Osteoblast (primary cell): ENCODE data around the gene DGKD. TPM values are rescaled to one million over a fixed set of nuclear protein-coding genes. Genes with fewer than 3 reads are reported as not detected.
A peak's percentile ranks its signal among the peaks of the same experiment; 100 is the strongest.

Source experiments
- DNase-seq: peaks from one replicate; pipeline ENCODE4 v3.0.0; 2011; ENCODE audit warnings: low spot score, mixed read lengths; ENCODE audit not compliant: insufficient read length; ENCODE audit errors: missing footprints
- H2AFZ ChIP-seq: 2 replicates; pipeline ENCODE4 v1.6.0; 2011; ENCODE audit warnings: mild to moderate bottlenecking, low read length
- H3K27ac ChIP-seq: 2 replicates; pipeline ENCODE4 v1.5.1; 2011; ENCODE audit warnings: mild to moderate bottlenecking, low read depth, low read length, moderate library complexity
- H3K27me3 ChIP-seq: 2 replicates; pipeline ENCODE4 v1.6.0; 2012; ENCODE audit warnings: mild to moderate bottlenecking, control low read depth, inconsistent platforms, low read length, moderate library complexity; ENCODE audit not compliant: insufficient read depth
- H3K36me3 ChIP-seq: 2 replicates; pipeline ENCODE4 v1.5.1; 2011; ENCODE audit warnings: mild to moderate bottlenecking, low read length, control low read depth, moderate library complexity; ENCODE audit not compliant: insufficient read depth
- H3K4me1 ChIP-seq: 2 replicates; pipeline ENCODE4 v1.5.1; 2011; ENCODE audit warnings: mild to moderate bottlenecking, low read length, control low read depth, moderate library complexity; ENCODE audit not compliant: insufficient read depth
- H3K4me2 ChIP-seq: 2 replicates; pipeline ENCODE4 v1.6.0; 2011; ENCODE audit warnings: mild to moderate bottlenecking, low read length; ENCODE audit not compliant: insufficient read depth
- H3K4me3 ChIP-seq: fragments of 200-600 bp; sonication (generic); 3 replicates; pipeline ENCODE4 v1.5.1; 2012; ENCODE audit warnings: mild to moderate bottlenecking, low read length, inconsistent platforms; ENCODE audit not compliant: insufficient read depth
- H3K79me2 ChIP-seq: 2 replicates; pipeline ENCODE4 v1.6.0; 2012; ENCODE audit warnings: mild to moderate bottlenecking, low read length, control low read depth, inconsistent platforms; ENCODE audit not compliant: insufficient read depth
- H3K9me3 ChIP-seq: 2 replicates; pipeline ENCODE4 v1.5.1; 2011; ENCODE audit warnings: low read depth, low read length, control low read depth
- H4K20me1 ChIP-seq: 2 replicates; pipeline ENCODE4 v1.6.0; 2012; ENCODE audit warnings: mild to moderate bottlenecking, low read length, control low read depth; ENCODE audit not compliant: insufficient read depth
- total RNA-seq: library from RNA; depleted of rRNA; stranded (reverse); fragments of >200 nt; gene quantifications from 2 replicates; pipeline ENCODE4 v1.2.3, GENCODE V29; 2012
- TF ChIP-seq, protein P1 (sequence below): IDR thresholded peaks from 2 replicates; pipeline ENCODE4 v1.5.1; 2011; ENCODE audit warnings: mild to moderate bottlenecking, low read depth, low read length, moderate library complexity; ENCODE audit errors: extremely low read depth

The DGKD gene
- total RNA-seq, 1 donor, result 6.5 TPM

DNA sequence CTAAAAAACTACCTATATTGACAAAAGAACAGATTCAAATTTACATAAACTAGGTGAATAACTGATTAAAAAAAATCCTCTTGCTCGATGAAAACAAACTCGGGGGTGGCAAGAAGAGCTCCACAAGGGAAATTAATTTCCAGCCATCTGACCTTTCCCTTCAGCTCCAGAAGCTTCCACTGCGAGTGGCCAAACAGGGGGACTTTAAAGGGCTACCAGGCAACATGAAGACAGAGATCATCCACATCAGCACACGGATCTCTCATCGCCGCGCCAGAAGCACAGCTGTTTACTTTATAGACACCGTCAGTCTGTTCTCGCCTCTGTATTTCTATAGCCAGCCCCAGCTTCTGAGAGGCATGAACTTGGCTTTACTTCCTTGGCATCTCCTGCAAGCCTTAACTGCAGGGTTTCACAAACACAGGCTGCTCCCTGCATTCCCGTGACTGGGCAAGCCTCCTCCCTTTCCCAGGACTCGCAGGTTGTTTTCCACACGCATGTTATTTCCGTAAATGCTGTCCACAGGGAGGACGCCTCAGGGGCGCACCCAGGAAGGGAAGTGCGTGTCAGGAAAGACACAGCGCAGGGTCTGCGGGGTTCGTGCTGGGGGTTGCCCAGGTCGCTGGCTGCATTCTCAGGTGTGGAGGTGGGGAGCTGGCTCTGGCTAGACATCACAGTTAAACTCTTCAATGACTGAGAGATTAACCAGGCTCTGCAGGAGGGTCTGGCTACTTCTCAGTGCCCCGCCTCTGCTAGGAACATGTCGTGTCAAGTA, 127.3 kb downstream of the DGKD start:
- no peak overlapping the region for H2AFZ ChIP-seq

DNA sequence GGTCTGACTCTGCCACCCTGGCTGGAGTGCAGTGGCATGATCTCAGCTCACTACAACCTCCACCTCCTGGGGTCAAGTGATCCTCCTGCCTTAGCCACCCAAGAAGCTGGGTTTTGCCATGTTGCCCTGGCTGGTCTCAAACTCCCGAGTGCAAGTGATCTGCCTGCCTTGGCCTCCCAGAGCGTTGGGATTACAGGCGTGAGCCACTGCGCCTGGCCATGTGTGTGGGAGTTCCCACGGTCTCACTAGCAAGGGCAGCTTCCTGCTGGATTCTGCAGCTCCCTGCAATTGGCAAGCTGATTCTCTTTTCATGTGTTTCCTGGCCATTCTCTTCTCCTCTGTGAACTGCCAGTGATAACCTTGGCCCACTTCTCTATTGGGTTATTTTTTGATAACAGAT, 128.3 kb downstream of the DGKD start:
- Histone ChIP-seq H3K4me3 (no peak overlapping the region), H4K20me1 (peaks cover 2% of the 10 kb centered on the region), H3K4me2 (no peak overlapping the region), H2AFZ (no peak overlapping the region), H3K79me2 (no peaks in the 10 kb centered on the region), H3K9me3 (no peaks in the 10 kb centered on the region), H3K4me1 (peaks cover 16% of the 10 kb centered on the region), H3K36me3 (peaks cover 61% of the 10 kb centered on the region), H3K27me3 (no peaks in the 10 kb centered on the region), H3K27ac (no peak overlapping the region)
- TF ChIP-seq, protein P1, sequence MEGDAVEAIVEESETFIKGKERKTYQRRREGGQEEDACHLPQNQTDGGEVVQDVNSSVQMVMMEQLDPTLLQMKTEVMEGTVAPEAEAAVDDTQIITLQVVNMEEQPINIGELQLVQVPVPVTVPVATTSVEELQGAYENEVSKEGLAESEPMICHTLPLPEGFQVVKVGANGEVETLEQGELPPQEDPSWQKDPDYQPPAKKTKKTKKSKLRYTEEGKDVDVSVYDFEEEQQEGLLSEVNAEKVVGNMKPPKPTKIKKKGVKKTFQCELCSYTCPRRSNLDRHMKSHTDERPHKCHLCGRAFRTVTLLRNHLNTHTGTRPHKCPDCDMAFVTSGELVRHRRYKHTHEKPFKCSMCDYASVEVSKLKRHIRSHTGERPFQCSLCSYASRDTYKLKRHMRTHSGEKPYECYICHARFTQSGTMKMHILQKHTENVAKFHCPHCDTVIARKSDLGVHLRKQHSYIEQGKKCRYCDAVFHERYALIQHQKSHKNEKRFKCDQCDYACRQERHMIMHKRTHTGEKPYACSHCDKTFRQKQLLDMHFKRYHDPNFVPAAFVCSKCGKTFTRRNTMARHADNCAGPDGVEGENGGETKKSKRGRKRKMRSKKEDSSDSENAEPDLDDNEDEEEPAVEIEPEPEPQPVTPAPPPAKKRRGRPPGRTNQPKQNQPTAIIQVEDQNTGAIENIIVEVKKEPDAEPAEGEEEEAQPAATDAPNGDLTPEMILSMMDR, result no peak
- no peak for DNase-seq

More for the DNA sequence above, 127.3 kb downstream of the DGKD start:
- no peaks in the 10 kb centered on the region for H3K79me2 ChIP-seq
- H3K4me3 ChIP-seq, result no peak overlapping the region
- H3K4me2 ChIP-seq, result no peak overlapping the region
- H4K20me1 ChIP-seq, result peaks cover 2% of the 10 kb centered on the region
- H3K9me3 ChIP-seq, result no peaks in the 10 kb centered on the region
- no peaks in the 10 kb centered on the region for H3K27me3 ChIP-seq
- TF ChIP-seq, protein P1, result no peak
- no peak overlapping the region for H3K27ac ChIP-seq
- peaks cover 66% of the 10 kb centered on the region for H3K36me3 ChIP-seq
- peaks cover 7% of the 10 kb centered on the region for H3K4me1 ChIP-seq
- DNase-seq, result peak; percentile 53

DNA sequence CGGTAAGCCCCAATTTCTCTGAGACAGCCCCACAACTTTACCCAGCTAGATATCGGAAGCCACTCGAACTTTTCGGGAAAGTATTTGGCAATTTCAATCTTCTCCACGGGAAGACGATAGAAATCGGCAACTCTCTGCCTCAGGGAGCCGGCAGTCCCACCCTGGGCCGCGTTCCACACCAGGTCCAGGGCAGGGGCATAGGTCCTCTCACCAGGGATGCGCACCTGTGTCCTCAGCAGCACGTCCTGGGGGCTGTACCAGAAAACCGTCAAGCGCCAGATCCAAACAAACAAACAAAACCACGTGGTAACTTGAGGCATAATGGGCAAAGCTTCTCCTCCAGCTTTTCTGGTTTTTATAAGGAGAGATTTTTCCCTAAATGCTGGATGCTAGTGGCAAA, 131.4 kb downstream of the DGKD start:
- TF ChIP-seq, protein P1, result no peak
- Histone ChIP-seq H3K36me3 (peaks cover 49% of the 10 kb centered on the region), H4K20me1 (no peaks in the 10 kb centered on the region), H3K4me2 (no peak overlapping the region), H3K4me1 (peaks cover 40% of the 10 kb centered on the region), H3K79me2 (no peaks in the 10 kb centered on the region), H3K27ac (no peak overlapping the region), H3K27me3 (no peaks in the 10 kb centered on the region), H2AFZ (no peak overlapping the region), H3K4me3 (no peak overlapping the region), H3K9me3 (no peaks in the 10 kb centered on the region)
- DNase-seq, result no peak

DNA sequence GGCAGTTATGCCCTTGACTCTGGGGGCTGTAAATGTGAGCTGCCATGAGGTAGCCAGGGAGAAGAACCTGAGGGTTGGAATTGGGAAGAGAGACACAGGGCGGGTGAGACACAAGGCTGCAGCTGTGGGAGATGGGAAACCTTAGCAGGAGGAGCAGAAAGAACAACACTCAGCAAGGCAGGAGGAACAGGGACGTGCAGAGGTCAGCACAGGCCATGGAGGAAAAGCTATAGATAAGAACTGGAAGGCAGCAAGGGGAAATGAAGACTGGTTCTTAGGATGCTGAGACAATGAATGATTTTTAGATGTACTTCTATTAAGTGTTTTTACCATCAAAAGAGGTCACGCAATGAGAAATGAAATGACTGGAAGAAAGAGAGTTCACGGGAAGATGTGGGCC, 132.1 kb downstream of the DGKD start:
- H4K20me1 ChIP-seq, result no peaks in the 10 kb centered on the region
- no peak overlapping the region for H3K4me3 ChIP-seq
- TF ChIP-seq, protein P1, result no peak
- H3K27ac ChIP-seq, result peak overlapping the region; percentile 95
- no peaks in the 10 kb centered on the region for H3K79me2 ChIP-seq
- no peaks in the 10 kb centered on the region for H3K27me3 ChIP-seq
- H3K9me3 ChIP-seq, result no peaks in the 10 kb centered on the region
- H3K4me2 ChIP-seq, result peak overlapping the region; percentile 47
- peaks cover 40% of the 10 kb centered on the region for H3K4me1 ChIP-seq
- peaks cover 48% of the 10 kb centered on the region for H3K36me3 ChIP-seq
- no peak overlapping the region for H2AFZ ChIP-seq
- DNase-seq, result no peak
